HFFc6 (cell line): ENCODE data around the gene RNF157. TPM values are rescaled to one million over a fixed set of nuclear protein-coding genes. Genes with fewer than 3 reads are reported as not detected.

ENCODE experiments used
- DNase-seq: peaks from one replicate; pipeline ENCODE4 v3.0.0-alpha.2; 2018
- H3K27ac Mint-ChIP-seq: 2 replicates; pipeline ENCODE4 v1.8.0; 2020; ENCODE audit warnings: mild to moderate bottlenecking, mixed read lengths
- H3K27me3 Mint-ChIP-seq: 2 replicates; pipeline ENCODE4 v1.8.0; 2021; ENCODE audit warnings: mild to moderate bottlenecking, moderate library complexity, mixed read lengths; ENCODE audit not compliant: insufficient read depth
- H3K36me3 Mint-ChIP-seq: 2 replicates; pipeline ENCODE4 v1.8.0; 2021; ENCODE audit warnings: low read depth, mixed read lengths
- H3K4me1 Mint-ChIP-seq: 2 replicates; pipeline ENCODE4 v1.8.0; 2020; ENCODE audit warnings: low read depth, mixed read lengths
- H3K4me3 Mint-ChIP-seq: 2 replicates; pipeline ENCODE4 v1.8.0; 2020; ENCODE audit warnings: mild to moderate bottlenecking, moderate library complexity, mixed read lengths
- H3K9me3 Mint-ChIP-seq: 2 replicates; pipeline ENCODE4 v1.8.0; 2020; ENCODE audit warnings: mild to moderate bottlenecking, mixed read lengths
- total RNA-seq, 6 experiments: library from RNA; stranded (reverse); fragmentation: NEBNext Ultra II Directional; extraction: Animal tissue kit (Norgen Biotek cat#: 25700); gene quantifications; 2 replicates in 1 of 6; 3 replicates in 5 of 6; pipeline ENCODE4 v1.2.3, GENCODE V29; 2021
- TF ChIP-seq, protein P1 (sequence below): fragments of 200-600 bp; sonication (generic); IDR thresholded peaks from 2 replicates; pipeline ENCODE4 v1.5.0; 2021; ENCODE audit warnings: antibody characterized with exemption, mild to moderate bottlenecking

RNF157 gene
- total RNA-seq, 6 experiments from 2014 or later = 0.11 to 0.19 (median 0.18) TPM; not detected in 3

DNA sequence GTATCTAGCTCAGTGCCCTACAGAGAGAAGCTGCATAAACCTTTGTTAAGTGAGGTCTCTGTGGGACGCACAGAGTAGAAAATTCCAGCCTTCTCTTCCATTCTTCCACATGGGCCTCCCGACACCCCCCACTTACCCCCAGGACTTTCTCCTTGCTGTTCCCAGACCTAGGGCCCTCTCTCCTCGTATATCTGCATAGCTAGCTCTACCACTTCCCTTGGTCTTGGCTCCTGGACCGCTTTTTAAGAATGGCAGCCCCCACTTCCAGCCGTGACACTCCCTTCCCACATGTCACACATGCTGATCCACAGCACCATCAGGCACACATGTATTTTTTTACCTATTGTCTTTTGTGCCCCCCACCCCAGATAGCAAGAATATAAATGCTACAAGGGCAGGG, 82.5 kb downstream of the RNF157 start:
- Mint-ChIP-seq H3K4me1 (no peaks in the 10 kb centered on the region), H3K27ac (no peak overlapping the region), H3K27me3 (peaks cover 56% of the 10 kb centered on the region), H3K4me3 (no peak overlapping the region), H3K36me3 (no peaks in the 10 kb centered on the region), H3K9me3 (no peaks in the 10 kb centered on the region)
- TF ChIP-seq, protein P1, sequence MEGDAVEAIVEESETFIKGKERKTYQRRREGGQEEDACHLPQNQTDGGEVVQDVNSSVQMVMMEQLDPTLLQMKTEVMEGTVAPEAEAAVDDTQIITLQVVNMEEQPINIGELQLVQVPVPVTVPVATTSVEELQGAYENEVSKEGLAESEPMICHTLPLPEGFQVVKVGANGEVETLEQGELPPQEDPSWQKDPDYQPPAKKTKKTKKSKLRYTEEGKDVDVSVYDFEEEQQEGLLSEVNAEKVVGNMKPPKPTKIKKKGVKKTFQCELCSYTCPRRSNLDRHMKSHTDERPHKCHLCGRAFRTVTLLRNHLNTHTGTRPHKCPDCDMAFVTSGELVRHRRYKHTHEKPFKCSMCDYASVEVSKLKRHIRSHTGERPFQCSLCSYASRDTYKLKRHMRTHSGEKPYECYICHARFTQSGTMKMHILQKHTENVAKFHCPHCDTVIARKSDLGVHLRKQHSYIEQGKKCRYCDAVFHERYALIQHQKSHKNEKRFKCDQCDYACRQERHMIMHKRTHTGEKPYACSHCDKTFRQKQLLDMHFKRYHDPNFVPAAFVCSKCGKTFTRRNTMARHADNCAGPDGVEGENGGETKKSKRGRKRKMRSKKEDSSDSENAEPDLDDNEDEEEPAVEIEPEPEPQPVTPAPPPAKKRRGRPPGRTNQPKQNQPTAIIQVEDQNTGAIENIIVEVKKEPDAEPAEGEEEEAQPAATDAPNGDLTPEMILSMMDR = no peak
- DNase-seq = no peak

DNA sequence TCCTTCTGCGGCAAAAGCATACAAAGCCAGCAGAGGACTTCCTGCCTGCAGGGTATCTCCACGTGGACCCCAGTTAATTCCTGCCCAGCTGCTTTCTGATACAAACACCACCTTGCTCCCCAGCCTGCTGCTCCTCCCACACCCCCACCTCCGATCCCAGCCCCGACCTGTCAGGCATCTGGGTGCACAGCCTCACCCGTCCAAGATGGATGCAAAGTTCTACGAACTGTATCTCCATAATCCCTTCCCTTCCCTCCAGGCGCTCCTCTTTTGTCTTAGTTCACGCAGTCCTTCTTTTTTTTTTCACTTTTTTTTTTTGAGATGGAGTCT, 83.7 kb downstream of the RNF157 start:
- no peak overlapping the region for H3K4me3 Mint-ChIP-seq
- no peak overlapping the region for H3K27ac Mint-ChIP-seq
- no peaks in the 10 kb centered on the region for H3K36me3 Mint-ChIP-seq
- TF ChIP-seq, protein P1 = no peak
- H3K27me3 Mint-ChIP-seq = peaks cover 53% of the 10 kb centered on the region
- H3K4me1 Mint-ChIP-seq = no peaks in the 10 kb centered on the region
- no peak for DNase-seq
- H3K9me3 Mint-ChIP-seq = no peaks in the 10 kb centered on the region

DNA sequence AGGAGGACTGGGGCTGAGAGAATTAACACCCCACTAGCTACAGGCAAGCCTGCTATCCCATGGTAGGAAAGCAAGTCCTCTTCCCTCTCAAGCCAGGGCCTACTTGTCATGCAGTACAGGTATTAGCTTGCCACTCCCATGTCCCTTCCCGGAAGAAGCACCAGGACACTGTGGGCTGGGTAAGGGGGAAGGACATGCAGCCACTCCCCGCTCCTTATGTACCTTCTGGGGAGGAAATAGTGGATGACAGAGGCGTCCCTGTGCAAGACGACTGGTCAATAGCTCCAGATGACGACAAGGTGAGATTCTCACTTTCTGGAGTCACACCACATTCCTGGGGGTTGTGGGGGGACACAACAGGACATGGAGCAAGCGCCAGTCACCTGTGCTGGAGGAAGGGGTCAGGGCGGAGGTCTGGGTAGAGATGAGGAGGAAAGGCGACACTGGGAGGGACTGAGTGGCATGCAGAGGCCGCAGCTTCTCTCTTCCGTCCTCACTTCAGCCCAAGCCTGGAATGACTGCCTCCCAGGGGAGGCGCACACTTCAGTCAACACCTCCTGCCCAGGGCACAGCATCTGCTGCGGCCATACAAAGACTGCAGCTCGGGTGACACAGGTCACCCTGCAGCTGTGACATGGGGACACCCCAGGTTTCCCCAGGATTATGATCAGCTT, 84.2 kb downstream of the RNF157 start:
- no peaks in the 10 kb centered on the region for H3K4me1 Mint-ChIP-seq
- H3K27me3 Mint-ChIP-seq = peaks cover 50% of the 10 kb centered on the region
- no peak for DNase-seq
- no peak overlapping the region for H3K27ac Mint-ChIP-seq
- TF ChIP-seq, protein P1 = no peak
- no peaks in the 10 kb centered on the region for H3K9me3 Mint-ChIP-seq
- no peak overlapping the region for H3K4me3 Mint-ChIP-seq
- H3K36me3 Mint-ChIP-seq = no peaks in the 10 kb centered on the region

DNA sequence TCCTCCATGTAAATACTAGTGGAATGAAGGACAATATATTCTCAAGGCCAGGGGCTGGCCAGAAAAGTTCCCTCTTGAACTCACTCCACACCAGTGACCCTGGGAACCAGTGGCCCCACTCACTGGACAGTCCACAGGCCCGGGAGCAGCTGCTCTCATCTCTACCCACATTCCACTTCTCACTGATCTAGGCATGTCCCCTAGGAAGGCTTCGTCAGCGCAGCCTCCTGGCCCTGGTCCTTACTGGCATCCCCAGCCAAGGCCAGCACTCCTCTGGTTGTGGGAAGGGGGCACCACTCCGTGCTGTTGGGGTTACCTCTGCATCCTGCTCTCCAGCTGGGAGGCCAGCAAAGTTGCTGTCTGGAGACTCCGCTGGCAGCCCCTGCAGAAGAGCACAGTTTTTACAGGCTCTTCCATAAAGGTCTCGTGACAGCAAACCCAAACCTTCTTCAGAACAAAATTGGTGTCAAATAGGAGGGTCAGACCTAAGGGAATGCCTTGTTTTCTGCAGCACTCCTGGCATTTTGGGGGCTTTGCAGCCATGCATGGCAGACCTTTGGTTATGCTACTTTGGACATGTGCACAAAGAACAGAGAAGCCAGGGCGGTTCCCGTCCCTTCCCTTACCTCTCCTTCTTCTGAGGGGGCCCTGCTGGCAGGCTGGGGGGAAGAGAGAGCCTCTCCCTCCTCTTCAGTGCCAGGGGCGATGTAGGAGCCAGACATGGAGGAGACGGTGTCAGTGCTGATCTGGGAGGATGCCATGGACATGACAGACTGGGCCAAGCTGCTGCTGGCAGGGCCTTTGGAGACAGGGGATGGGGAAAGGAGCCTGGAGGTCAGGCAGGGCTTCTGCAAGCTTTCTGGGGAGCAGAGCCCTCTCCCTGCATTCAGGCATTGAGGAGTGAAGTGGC, 85.1 kb downstream of the RNF157 start:
- no peak overlapping the region for H3K4me3 Mint-ChIP-seq
- H3K4me1 Mint-ChIP-seq = no peaks in the 10 kb centered on the region
- H3K36me3 Mint-ChIP-seq = no peaks in the 10 kb centered on the region
- no peak for DNase-seq
- H3K9me3 Mint-ChIP-seq = no peaks in the 10 kb centered on the region
- no peak overlapping the region for H3K27ac Mint-ChIP-seq
- TF ChIP-seq, protein P1 = no peak
- H3K27me3 Mint-ChIP-seq = peaks cover 52% of the 10 kb centered on the region

DNA sequence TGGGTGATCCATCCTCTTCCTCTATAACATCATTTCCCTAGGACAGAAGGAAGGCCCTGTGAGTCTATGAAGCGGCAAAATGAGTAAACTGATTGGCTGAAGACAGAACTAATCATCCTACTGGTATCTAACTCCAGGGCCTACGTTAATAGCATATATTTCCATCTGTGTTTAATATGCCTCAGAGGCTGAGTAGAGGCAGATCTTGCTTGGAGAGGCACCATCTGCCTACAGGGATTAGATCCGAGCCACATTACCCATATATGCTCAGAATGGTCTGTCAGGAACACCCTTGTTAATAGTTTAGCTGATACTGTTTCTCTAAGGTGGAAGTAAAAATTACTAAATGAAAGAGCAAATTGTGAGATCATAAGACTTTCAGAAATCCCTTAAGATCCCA, 86.0 kb downstream of the RNF157 start:
- no peak for DNase-seq
- H3K36me3 Mint-ChIP-seq = no peaks in the 10 kb centered on the region
- TF ChIP-seq, protein P1 = no peak
- H3K4me3 Mint-ChIP-seq = no peak overlapping the region
- H3K27ac Mint-ChIP-seq = no peak overlapping the region
- no peaks in the 10 kb centered on the region for H3K9me3 Mint-ChIP-seq
- no peaks in the 10 kb centered on the region for H3K4me1 Mint-ChIP-seq
- peaks cover 50% of the 10 kb centered on the region for H3K27me3 Mint-ChIP-seq
